Stimulated activated CD8-positive, alpha-beta memory T cell treated with anti-CD3 and anti-CD28 coated beads, Interleukin-12 subunit alpha, Interleukin-12 subunit beta, amount 100 ng/mL, for 1 hour (primary cell): ENCODE measurements around the gene SLC16A8.

Experiments used
- DNase-seq: peaks from one replicate; pipeline ENCODE4 v3.0.0-alpha.2; 2020; ENCODE audit warnings: low read depth

Gene SLC16A8

DNA sequence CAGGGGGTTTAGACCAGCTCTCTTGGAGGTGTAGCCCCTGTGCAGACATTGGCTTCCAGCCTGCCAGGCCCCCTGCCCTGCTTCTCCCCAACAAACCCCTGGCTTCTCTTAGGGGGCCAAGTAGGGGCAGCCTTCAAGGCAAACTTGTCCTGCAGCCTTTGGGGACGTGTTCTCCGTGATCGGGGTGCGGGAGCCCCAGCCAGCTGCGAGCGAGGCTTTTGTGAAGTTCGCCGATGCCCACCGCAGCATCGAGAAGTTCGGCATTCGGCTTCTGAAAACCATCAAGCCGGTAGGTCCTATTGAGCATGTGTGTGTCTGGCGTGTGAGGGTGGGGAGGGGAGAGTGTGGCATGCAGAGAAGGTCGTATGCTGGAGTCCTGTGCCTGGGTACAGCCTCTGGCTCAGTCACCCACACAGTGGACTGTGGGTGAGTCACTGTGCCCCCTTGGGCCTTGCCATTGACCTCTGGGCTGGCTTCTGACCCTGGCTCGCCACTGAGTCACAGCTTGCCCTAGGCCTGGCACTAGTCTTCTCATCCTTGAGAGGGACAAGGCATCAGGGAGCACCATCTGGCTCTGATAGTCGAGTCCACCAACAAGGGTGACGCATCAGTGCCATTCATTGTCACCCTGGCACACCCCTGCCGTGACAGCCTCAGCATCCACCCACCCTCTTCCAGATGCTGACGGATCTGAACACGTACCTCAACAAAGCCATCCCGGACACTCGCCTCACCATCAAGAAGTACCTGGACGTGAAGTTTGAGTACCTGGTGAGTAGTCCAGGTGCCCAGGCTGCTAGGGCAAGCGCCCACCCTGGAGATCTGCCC is 11.4 kb downstream of the SLC16A8 start:
- DNase-seq = no peak

DNA sequence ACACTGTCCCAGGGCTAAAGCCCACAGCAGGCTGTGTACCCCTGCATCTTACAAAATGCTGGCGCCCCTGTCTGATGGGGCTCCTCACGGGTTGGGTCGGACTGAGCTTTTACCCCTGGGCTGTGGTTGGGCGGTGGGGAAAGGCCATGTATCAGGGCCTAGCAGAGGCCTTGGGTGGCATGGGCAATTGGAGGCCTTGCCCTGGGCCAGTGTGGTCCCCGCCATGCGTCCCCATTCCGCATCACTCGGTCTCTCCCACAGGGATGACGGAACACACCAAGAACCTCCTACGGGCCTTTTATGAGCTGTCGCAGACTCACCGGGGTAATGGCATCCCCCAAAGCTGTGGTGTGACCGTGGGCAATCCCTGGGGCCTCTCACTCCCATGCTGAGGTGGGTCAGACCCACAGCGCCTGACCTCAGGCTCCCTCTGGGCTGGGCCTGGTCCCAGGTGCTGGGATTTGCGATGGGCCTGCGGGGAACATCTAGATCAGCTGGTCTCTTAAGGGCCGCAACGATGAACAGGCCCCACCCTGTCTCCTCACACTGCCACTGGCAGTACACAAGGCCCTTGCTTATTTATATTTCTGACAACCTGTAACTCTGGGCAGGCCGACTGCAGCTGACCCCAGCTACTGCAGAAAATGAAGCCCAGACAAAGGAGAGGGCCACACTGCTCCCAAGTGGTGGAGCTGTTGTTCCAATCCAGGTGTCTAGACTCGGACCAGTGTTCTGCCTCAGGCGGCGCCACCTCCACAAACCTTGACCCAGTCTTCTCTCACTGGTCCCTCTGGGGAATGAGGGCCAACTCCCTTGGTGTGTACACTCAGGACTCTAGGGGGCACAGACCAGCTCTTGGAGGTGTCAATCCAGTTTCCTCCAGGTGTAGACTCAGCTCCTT is 12.3 kb downstream of the SLC16A8 start:
- DNase-seq = no peak

DNA sequence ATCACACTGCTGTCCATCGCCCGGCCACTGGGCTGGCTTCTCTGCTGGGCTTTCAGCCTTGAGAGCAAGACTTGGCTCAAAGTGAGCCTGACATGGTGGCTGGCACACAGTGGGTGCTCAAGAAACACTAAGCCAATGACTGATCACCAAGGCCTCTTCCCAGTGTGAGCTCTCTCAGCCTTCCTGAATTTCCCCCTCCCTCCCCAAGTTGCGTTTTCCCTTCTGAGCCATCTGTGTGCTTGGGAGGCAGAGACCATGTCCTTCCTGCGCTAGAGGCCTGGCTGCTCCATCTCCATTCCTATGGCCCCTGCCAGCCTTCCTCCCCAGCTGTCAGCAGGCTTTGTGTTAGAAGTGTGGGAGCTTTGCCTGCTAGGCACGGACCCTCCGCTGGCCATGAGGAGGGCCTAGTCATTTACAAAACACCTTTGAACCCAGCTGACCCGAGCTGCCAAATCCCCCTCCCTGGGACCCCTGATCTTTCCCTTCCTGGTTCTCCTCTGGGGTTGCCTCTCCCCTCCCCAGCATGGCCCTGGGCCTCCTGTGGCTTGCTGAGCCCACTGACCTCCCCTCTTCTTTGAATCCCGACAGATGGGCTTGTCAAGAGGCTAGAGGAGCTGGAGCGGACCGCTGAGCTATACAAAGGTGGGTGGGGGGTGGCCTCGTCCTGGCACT is 13.6 kb downstream of the SLC16A8 start:
- no peak for DNase-seq

DNA sequence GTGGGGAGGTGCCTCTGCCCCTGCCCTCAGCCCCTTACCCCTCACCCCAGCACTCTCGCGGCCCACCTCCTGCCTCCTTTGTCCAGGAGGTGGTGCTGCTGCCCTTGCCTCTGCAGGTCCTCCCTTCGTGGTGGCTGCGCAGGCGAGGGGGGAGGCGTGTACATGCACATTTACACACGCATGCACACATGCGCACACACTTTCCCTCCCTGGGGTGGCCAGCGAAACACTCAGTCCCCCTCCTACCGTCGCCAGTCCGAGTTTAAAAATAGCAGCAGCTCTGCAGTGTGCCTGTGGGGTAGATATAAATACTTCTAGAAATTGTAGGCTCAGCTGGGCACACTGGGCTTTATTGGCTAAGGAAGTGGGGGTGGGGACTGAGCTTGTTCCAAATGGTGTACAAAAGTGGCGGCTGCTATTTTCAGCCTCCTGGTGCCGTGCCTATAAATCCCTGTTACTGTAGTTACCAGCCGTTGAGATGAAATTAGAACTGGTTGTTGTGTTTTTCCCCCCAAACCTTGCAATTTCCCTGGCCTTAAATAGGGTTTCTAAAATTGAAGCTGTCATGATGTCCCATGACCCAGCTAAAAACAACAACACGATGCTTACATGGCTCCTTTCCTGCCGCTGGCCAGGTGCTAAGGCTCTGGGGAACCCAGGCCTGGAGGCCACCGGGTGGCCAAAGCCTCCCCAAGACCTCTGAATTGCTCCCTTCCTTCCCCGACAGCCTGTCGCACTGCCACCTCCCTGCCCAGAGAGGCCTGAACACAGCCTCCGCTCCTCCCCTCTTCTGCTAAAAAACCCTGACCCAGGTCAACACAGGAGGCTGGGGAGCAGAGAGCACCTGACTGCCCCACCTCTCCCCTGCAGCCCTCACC is 14.4 kb downstream of the SLC16A8 start:
- DNase-seq = no peak

DNA sequence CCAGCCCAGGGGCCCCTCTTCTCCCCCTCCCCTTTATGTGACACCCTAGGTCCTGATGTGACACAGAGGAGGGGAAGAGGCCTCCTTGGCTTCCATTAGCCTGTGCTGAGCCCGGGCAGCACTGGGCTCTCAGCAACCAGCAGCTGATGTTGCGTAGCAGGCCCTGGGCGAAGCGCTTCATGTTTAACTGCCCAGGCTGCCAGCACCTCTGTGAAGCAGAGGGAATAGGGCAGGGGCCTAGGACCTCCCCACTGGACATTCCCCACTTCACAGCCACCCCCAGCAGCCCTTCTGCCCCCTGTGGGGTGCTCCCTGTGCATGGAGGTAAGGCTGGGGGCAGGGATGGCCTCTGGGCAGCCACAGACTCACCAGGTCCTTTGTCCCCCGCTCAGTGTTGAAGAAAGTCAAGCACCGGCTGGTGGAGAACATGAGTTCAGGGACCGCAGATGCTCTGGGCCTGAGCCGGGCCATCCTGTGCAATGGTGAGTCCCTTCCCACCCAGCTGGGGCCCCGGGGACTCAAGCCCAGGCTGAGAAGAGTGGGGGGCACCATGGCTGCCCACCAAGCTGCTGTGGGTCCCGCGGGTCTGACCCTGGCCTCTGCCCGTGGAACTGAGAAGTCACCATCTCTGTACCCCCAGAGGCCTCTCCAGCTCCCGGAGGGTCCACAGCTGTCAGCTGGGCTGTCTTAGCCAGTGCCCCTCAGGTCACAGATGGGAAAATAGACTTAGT is 15.2 kb downstream of the SLC16A8 start:
- no peak for DNase-seq

DNA sequence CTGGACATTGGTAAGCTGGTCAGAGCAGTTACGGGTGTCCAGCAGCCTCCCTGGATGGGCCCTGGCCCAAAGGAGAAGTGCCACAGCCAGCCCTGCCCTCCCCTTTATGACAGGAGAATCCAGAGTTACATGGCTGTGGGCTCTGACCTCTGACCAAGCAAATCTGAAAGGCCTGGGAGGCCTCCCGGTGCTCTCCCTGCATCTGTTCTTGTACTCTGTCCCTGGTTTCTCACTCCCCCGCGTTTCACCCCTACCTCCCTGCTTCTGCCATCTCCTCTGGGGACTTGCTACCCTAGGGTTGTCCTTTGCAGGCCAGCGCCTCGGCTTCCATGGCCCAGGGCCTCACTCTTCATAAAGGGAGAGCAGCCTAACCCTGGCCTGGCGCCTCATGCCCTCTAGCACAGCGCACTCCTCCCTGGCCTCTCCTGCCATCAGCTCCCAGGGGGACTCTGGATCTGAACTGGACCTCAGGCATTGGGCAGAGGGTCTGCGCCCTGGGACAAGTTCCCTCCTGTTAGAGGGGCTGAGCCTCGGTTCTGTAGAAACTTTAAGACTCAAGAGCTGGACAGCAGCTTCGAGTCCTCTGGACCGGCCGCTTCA is 16.1 kb downstream of the SLC16A8 start:
- DNase-seq = no peak

DNA sequence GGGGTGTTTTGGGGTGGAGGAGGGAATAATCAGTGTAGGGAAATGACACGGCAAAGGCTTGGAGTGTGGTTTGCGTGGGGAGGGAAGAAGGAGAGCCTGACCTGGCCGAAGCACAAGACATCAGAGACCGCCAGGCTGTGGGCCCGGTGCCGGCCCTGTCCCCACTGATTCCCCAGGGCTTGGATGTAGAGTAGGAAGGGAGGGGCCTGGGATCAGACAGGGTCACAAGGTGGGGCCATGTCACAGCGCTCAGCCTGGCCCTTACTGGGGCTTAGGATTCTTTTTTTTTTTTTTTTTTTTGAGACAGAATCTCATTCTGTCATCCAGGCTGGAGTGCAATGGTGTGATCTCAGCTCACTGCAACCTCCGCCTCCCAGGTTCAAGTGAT is 17.0 kb downstream of the SLC16A8 start:
- no peak for DNase-seq

DNA sequence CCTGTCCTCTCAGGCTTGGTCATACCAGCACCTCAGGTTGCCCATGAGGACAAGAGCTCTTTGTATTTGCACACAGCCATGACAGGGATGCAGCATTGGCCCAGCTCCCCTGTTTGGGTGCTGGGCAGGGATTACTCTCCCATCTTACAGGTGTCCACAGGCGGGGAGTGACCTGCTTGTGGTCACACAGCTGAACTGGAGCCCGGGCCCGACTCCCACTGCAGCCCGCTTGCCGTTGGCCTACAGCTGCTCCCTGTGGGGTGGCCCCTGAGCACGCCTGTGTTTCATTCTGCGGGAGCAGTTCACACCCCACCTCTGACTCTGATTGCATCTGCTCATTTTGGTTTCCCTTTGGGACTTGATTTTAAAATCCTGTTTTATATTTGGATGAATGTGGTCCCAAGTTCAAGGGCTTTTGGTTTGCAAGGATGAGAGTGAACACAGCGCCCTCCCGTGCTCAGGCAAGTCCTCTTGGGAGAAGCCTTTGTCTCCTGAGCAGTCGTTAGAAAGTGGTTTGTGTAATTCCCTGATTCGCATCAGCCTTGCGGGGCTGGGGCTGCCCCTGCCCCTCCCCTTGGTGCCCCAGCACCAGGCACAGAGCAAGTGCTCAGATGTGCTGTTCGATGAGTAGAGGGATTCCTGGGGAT is 17.5 kb downstream of the SLC16A8 start:
- no peak for DNase-seq

DNA sequence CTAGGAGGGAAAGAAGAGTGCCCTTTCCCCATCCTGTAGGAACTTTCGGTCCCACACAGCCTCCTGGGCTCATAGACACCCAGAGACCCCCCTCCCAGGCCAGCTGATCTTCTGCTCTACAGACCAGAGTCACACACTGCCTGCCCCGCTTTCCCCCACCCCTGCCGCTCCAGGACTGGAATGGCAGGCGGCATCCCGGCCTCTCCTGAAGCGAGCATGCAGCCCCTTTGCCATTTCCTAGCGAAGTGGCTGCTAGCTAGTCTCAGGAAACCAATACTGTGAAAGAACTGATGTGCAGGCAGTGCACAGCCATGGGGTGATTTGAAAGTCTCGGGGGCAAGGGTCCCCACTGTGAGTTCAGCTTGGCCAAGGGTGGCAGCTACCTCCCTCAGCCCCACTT is 18.4 kb downstream of the SLC16A8 start:
- DNase-seq = no peak

DNA sequence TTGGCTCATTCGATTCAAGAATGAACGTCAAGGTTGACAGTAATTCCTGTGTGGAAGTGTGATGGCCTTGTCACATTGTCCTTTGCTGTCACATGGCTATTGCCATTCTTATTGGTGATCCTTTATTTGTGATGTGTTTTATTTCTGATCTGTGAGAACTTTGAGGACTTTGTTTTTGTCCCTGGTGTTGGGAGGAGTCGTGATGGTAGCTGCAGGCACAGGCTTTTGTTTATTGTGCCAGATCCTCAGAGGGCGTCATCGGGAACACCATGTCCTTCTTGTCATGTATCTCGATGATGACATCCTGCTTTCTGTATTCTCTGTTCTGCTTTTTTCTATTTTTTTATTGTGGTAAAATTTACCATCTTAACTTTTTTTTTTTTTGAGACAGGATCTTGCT is 21.2 kb downstream of the SLC16A8 start:
- no peak for DNase-seq

DNA sequence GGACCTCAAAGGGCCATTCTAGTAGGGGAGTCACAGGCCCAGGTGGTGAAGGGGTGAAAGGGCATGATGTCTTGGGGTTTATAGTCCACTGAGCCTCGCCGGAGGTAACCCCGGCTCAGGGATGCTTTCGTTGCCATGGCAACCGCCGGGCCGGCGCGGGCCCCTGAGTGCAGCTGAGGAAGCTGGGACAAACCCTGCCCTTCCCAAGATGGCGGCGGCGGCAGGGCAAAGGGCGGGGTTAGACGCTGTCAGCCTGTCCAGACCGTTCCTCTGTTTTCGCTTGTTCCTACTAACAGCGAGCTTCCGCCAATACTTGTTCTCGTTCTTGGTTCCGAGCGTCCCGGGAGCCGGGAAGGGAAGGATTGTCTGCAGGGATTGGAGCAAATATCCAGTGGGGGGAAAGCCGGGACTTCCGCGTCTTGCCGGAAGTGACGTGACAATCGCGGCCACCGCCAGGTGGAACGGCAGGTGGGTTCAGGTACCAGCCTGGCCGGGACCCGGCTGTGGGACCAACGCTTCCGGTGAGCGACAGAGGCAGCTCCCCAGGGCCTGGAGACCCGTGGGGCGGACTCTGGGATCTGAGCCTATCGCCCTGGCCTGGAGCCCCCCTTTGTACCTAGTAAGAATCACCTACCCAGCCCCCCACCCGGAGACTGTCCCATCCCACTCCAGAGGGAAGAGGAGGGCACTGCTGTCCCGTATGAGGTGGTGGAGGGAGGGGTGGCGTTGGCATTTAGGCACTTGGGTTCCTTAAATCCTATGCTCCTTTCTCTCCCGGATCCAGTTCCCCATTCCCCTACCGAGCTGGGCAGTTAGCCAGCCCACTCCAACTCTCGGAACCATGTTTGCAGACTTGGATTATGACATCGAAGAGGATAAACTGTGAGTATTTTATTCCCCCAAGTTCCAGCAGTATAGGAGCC is 26.8 kb downstream of the SLC16A8 start, which contains the start of gene PICK1:
Gene PICK1 (plus strand): TSS at position 436 of the 923 bp plus-strand sequence. CDS start 406 bp downstream, at position 842.
- DNase-seq = peak; percentile 52

DNA sequence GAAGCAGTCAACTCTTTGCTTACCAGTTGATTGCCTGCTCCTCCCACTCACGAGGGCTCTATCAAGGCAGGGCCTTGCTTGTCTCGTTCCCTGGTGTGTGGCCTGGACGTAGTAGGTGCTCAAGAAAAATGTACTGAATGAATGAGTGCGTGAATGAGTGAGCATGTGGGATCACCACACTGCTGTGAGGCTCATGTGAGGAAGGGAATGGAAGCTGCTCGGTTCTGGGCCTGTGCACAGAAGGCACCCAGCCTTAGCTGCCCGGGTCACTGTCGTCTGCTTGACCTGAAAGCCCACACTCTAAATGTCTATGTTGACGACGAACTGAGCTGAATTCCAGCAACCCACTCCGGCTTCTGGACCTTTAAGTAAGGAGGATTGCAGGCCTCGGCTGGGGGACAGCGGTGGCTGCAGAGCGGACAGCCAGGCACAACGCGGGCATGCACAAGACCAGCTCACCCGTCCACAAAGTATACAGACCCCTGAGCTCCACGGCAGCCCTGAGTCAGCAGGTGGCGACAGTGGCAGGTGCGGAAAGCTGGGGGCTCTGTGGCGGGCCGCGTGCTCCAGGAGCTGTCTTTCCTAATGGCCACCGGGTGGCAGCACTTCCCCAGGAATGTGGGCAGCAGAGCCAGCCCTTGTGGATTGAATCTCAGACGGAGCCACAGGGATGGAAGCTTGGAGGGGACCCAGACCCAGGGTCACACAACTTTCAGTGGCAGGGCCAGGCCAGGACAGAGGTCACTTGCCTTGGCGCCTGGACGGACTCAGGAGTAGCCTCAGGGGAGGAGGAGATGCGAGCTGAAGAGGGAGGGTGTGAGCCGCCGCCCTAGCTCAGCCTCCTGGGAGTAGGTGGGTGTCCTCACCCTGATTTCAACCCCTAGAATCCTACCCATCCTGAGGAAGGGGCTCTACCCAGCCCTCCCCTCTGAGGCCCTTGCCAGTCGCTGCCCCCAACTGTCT is 31.8 kb downstream of the SLC16A8 start:
- DNase-seq = peak; percentile 68

DNA sequence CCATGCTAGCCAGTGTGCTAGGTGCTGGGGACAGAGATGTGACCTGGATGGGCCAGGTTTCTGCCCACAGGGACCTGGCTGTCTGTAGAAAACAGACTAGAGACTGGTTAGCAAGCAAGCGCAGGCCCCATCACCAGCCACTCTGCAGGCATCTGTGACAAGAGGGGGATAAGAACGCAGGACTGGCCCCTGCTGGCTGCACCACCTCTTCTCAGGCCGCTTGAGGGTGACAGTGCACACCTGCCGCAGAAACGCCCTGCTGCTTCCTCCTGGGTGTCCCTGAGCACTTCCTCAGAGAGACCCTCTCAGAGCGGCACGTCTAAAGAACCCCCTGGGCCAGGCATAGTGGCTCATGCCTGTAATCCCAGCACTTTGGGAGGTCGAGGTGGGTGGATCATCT is 32.7 kb downstream of the SLC16A8 start:
- no peak for DNase-seq

DNA sequence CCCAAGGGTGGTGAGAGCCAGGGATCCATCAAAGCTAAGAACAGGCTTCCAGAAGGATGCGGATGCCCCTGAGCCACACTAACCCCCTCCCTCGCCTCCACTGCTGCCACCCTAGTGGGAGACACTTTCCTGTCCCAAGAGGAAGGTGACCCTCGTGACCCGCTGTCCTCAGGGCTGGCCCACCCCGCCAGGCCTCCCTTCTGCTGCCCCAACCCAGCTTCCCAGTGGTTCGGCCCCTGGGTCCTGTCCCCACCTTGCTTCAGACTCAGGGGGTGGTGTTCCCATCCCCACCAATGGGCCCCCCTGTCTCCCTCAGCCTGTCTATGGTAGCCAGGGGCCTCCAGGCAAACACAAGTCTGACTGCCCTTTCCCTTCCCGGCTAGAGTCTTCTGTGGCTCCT is 33.3 kb downstream of the SLC16A8 start:
- no peak for DNase-seq

DNA sequence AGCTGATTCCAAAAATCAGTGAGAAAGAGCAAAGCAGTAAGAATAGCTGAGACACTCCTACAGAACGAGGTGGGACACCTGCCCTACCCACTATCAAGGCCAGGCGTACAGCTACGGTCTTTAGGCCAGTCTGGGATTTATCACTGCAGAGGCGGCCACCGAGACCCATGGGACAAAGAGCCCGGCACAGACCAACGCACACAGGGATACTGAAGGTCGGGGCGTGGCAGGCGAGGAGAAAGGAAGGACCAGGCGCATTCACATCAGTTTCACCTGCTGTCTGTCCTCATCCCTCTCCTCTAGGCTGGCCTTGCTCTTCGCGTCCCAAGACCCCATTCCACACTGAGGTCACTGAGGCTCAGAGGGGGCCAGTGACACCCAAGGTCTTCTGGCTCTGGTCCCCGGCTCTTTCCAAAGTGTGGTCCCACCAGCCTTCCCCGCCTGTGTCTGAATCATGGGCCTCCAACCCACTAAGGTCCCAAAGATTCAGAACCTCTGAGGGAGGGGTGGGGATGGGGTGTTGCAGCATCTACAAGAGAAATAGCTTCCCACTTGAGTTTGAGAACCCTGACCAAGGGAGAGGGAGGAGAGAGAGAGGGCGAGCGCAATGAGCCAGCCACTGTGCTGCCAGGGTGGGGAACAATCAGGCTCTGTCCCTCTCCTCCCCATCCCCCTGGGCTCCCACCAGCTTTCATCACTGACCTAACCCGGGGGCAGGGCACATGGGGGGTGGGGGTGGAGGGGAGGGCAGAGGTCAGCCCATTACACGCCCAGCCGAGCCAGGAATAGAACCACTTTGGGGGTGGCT is 34.0 kb downstream of the SLC16A8 start:
- no peak for DNase-seq

DNA sequence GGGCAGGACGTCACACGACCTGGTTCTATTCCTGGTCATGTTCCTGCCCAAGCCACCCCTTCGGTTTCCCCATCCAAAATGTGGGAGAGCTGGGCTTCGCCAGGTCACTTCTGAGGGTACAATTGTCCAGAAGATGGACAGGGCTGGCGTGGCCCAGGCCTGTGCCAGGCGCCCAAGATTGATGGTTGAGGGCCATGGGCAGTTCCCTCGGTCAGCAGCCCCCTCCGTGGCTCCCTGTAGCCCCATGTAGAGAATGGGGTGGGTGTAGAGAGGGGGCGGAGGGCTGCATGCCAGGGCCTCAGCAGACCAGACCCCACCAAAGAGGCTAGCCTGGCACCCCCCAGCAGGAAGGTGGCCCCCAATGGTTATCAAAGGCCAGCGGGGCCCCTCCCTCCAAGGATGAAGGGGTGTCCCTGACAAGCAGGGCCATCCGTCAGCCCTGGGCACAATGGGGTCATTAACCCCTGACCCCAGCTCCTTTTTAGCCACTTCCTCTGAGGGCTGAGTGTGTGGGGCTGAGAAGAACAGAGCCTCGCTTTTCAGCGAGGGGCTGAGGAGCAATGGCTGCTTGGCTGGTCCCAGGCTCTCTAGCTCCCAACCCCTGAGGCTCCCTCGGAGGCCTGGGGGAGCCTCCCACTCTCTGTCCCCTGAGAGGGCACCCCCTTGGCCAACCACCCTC is 37.8 kb downstream of the SLC16A8 start:
- no peak for DNase-seq
